Measurements from ENCODE around the gene SNRPB. TPM values are rescaled to one million over a fixed set of nuclear protein-coding genes. Genes with fewer than 3 reads are reported as not detected.

The SNRPB gene
- total and polyA plus RNA-seq, 2 donors (not counting 1 experiment from before 2014, with no cell fraction given): 78.9 to 104 TPM

GRCh38 chr20:2429051-2429450 lies 41.5 kb downstream of the SNRPB start:
- Histone ChIP-seq H3K79me2 (ENCODE audit: control insufficient read depth, insufficient read depth, low read length) (no peaks in the 10 kb centered on the region), H2AFZ (ENCODE audit: low read length) (no peak overlapping the region), H3K4me2 (ENCODE audit: extremely low read depth, insufficient read depth, low read length) (no peak overlapping the region), H3K9me3 (ENCODE audit: control insufficient read depth, insufficient read depth, low read depth, low read length) (no peaks in the 10 kb centered on the region), H3K9ac (ENCODE audit: insufficient read depth, low read length) (no peak overlapping the region), H3K27ac (ENCODE audit: insufficient read depth, low read length) (no peak overlapping the region), H3K27me3 (ENCODE audit: control insufficient read depth, insufficient read depth, low read length) (no peaks in the 10 kb centered on the region), H3K4me3 (replicated peaks in 1 of 4; ENCODE audit: control extremely low read depth in 1 of 4, insufficient read depth in 1 of 4, low read depth in 3 of 4, low read length in 4 of 4) (no peak overlapping the region), H4K20me1 (ENCODE audit: control insufficient read depth, extremely low read depth, insufficient read depth, low read length) (no peaks in the 10 kb centered on the region), H3K4me1 (ENCODE audit: control insufficient read depth, extremely low read depth, insufficient read depth, low read length) (no peaks in the 10 kb centered on the region), H3K36me3 (ENCODE audit: control insufficient read depth, insufficient read depth, low read length) (no peaks in the 10 kb centered on the region)
- TF ChIP-seq CTCF (conservative IDR thresholded peaks at IDR 0.05 in 1 of 2, IDR thresholded peaks at IDR 0.05 in 1 of 2; ENCODE audit: low read depth in 1 of 2, low read length in 2 of 2) (no peak), EZH2 (IDR thresholded peaks at IDR 0.05; ENCODE audit: low read length, missing control alignments) (no peak)
- no peak for DNase-seq (ENCODE audit: low read depth in 2 of 2)

DNA sequence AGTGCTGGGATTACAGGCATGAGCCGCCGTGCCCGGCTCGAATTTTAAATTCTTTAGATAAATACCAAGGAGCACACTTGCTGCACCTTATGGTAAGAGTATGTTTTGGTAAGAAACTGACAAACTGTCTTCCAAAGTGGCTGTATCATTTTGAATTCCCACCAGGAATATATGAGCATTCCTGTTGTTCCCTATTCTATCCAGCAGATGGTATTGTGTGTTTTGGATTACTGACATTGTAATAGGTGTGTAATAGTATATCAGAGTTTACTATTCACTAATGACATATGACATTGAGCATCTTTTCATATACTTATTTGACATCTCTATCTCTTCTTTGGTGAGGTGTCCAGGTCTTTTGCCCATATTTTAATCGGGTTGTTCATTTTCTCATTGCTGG lies 49.3 kb downstream of the SNRPB start:
- H3K27ac ChIP-seq (ENCODE audit: insufficient read depth, low read length): no peak overlapping the region
- H3K27me3 ChIP-seq (ENCODE audit: control insufficient read depth, insufficient read depth, low read length): peaks cover 3% of the 10 kb centered on the region
- H4K20me1 ChIP-seq (ENCODE audit: control insufficient read depth, extremely low read depth, insufficient read depth, low read length): no peaks in the 10 kb centered on the region
- peak in 1 of 2 donors; percentile 1 for DNase-seq (ENCODE audit: low read depth in 2 of 2)
- no peak overlapping the region for H2AFZ ChIP-seq (ENCODE audit: low read length)
- TF ChIP-seq CTCF (conservative IDR thresholded peaks at IDR 0.05 in 1 of 2, IDR thresholded peaks at IDR 0.05 in 1 of 2; ENCODE audit: low read depth in 1 of 2, low read length in 2 of 2): peak in 1 of 2 donors; percentile 5
- TF ChIP-seq EZH2 (IDR thresholded peaks at IDR 0.05; ENCODE audit: low read length, missing control alignments): no peak
- H3K4me2 ChIP-seq (ENCODE audit: extremely low read depth, insufficient read depth, low read length): no peak overlapping the region
- H3K9ac ChIP-seq (ENCODE audit: insufficient read depth, low read length): no peak overlapping the region
- no peaks in the 10 kb centered on the region for H3K4me1 ChIP-seq (ENCODE audit: control insufficient read depth, extremely low read depth, insufficient read depth, low read length)
- H3K4me3 ChIP-seq (replicated peaks in 1 of 4; ENCODE audit: control extremely low read depth in 1 of 4, insufficient read depth in 1 of 4, low read depth in 3 of 4, low read length in 4 of 4): no peak overlapping the region
- no peaks in the 10 kb centered on the region for H3K36me3 ChIP-seq (ENCODE audit: control insufficient read depth, insufficient read depth, low read length)
- H3K79me2 ChIP-seq (ENCODE audit: control insufficient read depth, insufficient read depth, low read length): no peaks in the 10 kb centered on the region
- H3K9me3 ChIP-seq (ENCODE audit: control insufficient read depth, insufficient read depth, low read depth, low read length): no peaks in the 10 kb centered on the region

GRCh38 chr20:2420510-2420909 lies 50.1 kb downstream of the SNRPB start:
- no peak for DNase-seq (ENCODE audit: low read depth in 2 of 2)
- no peaks in the 10 kb centered on the region for H3K36me3 ChIP-seq (ENCODE audit: control insufficient read depth, insufficient read depth, low read length)
- H3K79me2 ChIP-seq (ENCODE audit: control insufficient read depth, insufficient read depth, low read length): no peaks in the 10 kb centered on the region
- H2AFZ ChIP-seq (ENCODE audit: low read length): no peak overlapping the region
- H4K20me1 ChIP-seq (ENCODE audit: control insufficient read depth, extremely low read depth, insufficient read depth, low read length): no peaks in the 10 kb centered on the region
- H3K27ac ChIP-seq (ENCODE audit: insufficient read depth, low read length): no peak overlapping the region
- H3K9me3 ChIP-seq (ENCODE audit: control insufficient read depth, insufficient read depth, low read depth, low read length): no peaks in the 10 kb centered on the region
- no peak overlapping the region for H3K4me2 ChIP-seq (ENCODE audit: extremely low read depth, insufficient read depth, low read length)
- TF ChIP-seq EZH2 (IDR thresholded peaks at IDR 0.05; ENCODE audit: low read length, missing control alignments): no peak
- TF ChIP-seq CTCF (conservative IDR thresholded peaks at IDR 0.05 in 1 of 2, IDR thresholded peaks at IDR 0.05 in 1 of 2; ENCODE audit: low read depth in 1 of 2, low read length in 2 of 2): no peak
- H3K9ac ChIP-seq (ENCODE audit: insufficient read depth, low read length): no peak overlapping the region
- no peaks in the 10 kb centered on the region for H3K4me1 ChIP-seq (ENCODE audit: control insufficient read depth, extremely low read depth, insufficient read depth, low read length)
- no peak overlapping the region for H3K4me3 ChIP-seq (replicated peaks in 1 of 4; ENCODE audit: control extremely low read depth in 1 of 4, insufficient read depth in 1 of 4, low read depth in 3 of 4, low read length in 4 of 4)
- H3K27me3 ChIP-seq (ENCODE audit: control insufficient read depth, insufficient read depth, low read length): peaks cover 3% of the 10 kb centered on the region

All from fibroblast of lung (primary cell).